GM23338 (cell line): ENCODE data around the gene DSCAML1. TPM values are rescaled to one million over a fixed set of nuclear protein-coding genes. Genes with fewer than 3 reads are reported as not detected.

ENCODE experiments used
- ATAC-seq: fragments of 200-7000 bp; cut with Tn5 transposase; 3 replicates; pipeline ENCODE4 v1.9.1; 2020
- DNase-seq: peaks from one replicate; pipeline ENCODE4 v3.0.0-alpha.2; 2015; ENCODE audit warnings: low spot score
- H2AFZ ChIP-seq: fragments of 200-600 bp; sonication (generic); 2 replicates; pipeline ENCODE4 v1.8.0; 2016; ENCODE audit warnings: antibody characterized with exemption, mild to moderate bottlenecking, moderate library complexity
- H3F3A ChIP-seq: fragments of 200-600 bp; sonication (generic); replicated peaks from 2 replicates; pipeline ENCODE4 v1.8.0; 2017; ENCODE audit warnings: antibody characterized with exemption, mixed run types, low read depth
- H3K27ac ChIP-seq: fragments of 200-600 bp; sonication (generic); 2 replicates; pipeline ENCODE4 v1.6.1; 2016; ENCODE audit warnings: low read depth
- H3K27me3 ChIP-seq: fragments of 200-600 bp; sonication (generic); 2 replicates; pipeline ENCODE4 v1.8.0; 2016; ENCODE audit warnings: mild to moderate bottlenecking, mixed run types, moderate library complexity; ENCODE audit not compliant: insufficient read depth
- H3K36me3 ChIP-seq: fragments of 200-600 bp; sonication (generic); 2 replicates; pipeline ENCODE4 v1.8.0; 2016; ENCODE audit warnings: mild to moderate bottlenecking; ENCODE audit not compliant: insufficient read depth
- H3K4me1 ChIP-seq: fragments of 200-600 bp; sonication (generic); 2 replicates; pipeline ENCODE4 v1.8.0; 2016; ENCODE audit warnings: mild to moderate bottlenecking, moderate library complexity; ENCODE audit not compliant: insufficient read depth
- H3K4me2 ChIP-seq: fragments of 200-600 bp; sonication (generic); 2 replicates; pipeline ENCODE4 v1.7.1; 2017; ENCODE audit warnings: mixed run types
- H3K4me3 ChIP-seq: fragments of 200-600 bp; sonication (generic); 2 replicates; pipeline ENCODE4 v1.6.1; 2016; ENCODE audit warnings: mixed run types
- H3K79me2 ChIP-seq: fragments of 200-600 bp; sonication (generic); replicated peaks from 2 replicates; pipeline ENCODE4 v1.8.0; 2017; ENCODE audit warnings: mild to moderate bottlenecking; ENCODE audit not compliant: insufficient read depth
- H3K9me2 ChIP-seq: fragments of 200-600 bp; sonication (generic); 2 replicates; pipeline ENCODE4 v1.8.0; 2017; ENCODE audit not compliant: insufficient read depth
- H4K20me1 ChIP-seq: fragments of 200-600 bp; sonication (generic); replicated peaks from 2 replicates; pipeline ENCODE4 v1.8.0; 2017; ENCODE audit warnings: mild to moderate bottlenecking; ENCODE audit not compliant: insufficient read depth
- H3K27ac Mint-ChIP-seq: 2 replicates; pipeline ENCODE4 v1.8.0; 2020; ENCODE audit warnings: inconsistent platforms, mild to moderate bottlenecking, moderate library complexity, mixed read lengths
- H3K27me3 Mint-ChIP-seq: 3 replicates; pipeline ENCODE4 v1.8.0; 2022; ENCODE audit warnings: low read depth, mild to moderate bottlenecking, moderate library complexity, mixed read lengths, inconsistent platforms; ENCODE audit not compliant: insufficient read depth, poor library complexity
- H3K36me3 Mint-ChIP-seq: 3 replicates; pipeline ENCODE4 v1.8.0; 2021; ENCODE audit warnings: low read depth, mild to moderate bottlenecking, inconsistent platforms, moderate library complexity, mixed read lengths
- H3K4me1 Mint-ChIP-seq: 3 replicates; pipeline ENCODE4 v1.8.0; 2020; ENCODE audit warnings: mild to moderate bottlenecking, inconsistent platforms, mixed read lengths
- H3K4me3 Mint-ChIP-seq: 3 replicates; pipeline ENCODE4 v1.8.0; 2021; ENCODE audit warnings: moderate library complexity, mild to moderate bottlenecking, inconsistent platforms, mixed read lengths
- H3K9me3 Mint-ChIP-seq: 3 replicates; pipeline ENCODE4 v1.8.0; 2020; ENCODE audit warnings: moderate library complexity, mild to moderate bottlenecking, inconsistent platforms, mixed read lengths
- EZH2 ChIP-seq: fragments of 200-600 bp; sonication (generic); IDR thresholded peaks from one replicate; pipeline ENCODE4 v1.8.0; 2017; ENCODE audit warnings: antibody characterized with exemption, mild to moderate bottlenecking, low read depth; ENCODE audit not compliant: unreplicated experiment
- EZH2phosphoT487 ChIP-seq: fragments of 200-600 bp; sonication (generic); IDR thresholded peaks from one replicate; pipeline ENCODE4 v1.8.1; 2018; ENCODE audit warnings: antibody characterized with exemption; ENCODE audit not compliant: unreplicated experiment
- NANOG ChIP-seq: IDR thresholded peaks from 2 replicates; pipeline ENCODE4 v1.6.1; 2016; ENCODE audit warnings: antibody characterized with exemption, borderline replicate concordance
- POLR2AphosphoS5 ChIP-seq: IDR thresholded peaks from 2 replicates; pipeline ENCODE4 v1.6.1; 2016; ENCODE audit warnings: antibody characterized with exemption, low read depth
- STAT1 ChIP-seq: IDR thresholded peaks from one replicate; pipeline ENCODE4 v1.6.1; 2016; ENCODE audit warnings: antibody characterized with exemption; ENCODE audit not compliant: unreplicated experiment
- polyA plus RNA-seq: library from polyadenylated mRNA; unstranded; fragments of >200 nt; fragmentation: Nextera tagmentation; extraction: Ambion mirVana; gene quantifications from 2 replicates; pipeline ENCODE4 v1.2.1, GENCODE V29; 2016
- total RNA-seq: library from RNA; depleted of rRNA; stranded (reverse); fragments of >200 nt; shearing (Covaris generic); gene quantifications from 2 replicates; pipeline ENCODE4 v1.2.3, GENCODE V29; 2014
- TF ChIP-seq, protein P1 (sequence below): IDR thresholded peaks from one replicate; pipeline ENCODE4 v1.6.1; 2018; ENCODE audit warnings: antibody characterized with exemption; ENCODE audit not compliant: unreplicated experiment
- TF ChIP-seq, protein P2 (sequence below): fragments of 250-450 bp; sonication (Bioruptor Pico); IDR thresholded peaks from 2 replicates; pipeline ENCODE4 v1.5.0; 2020; ENCODE audit warnings: mild to moderate bottlenecking, moderate library complexity

DSCAML1 gene
- total and polyA plus RNA-seq, 2 experiments from 2014 or later = 0.17 TPM; not detected in 1

DNA sequence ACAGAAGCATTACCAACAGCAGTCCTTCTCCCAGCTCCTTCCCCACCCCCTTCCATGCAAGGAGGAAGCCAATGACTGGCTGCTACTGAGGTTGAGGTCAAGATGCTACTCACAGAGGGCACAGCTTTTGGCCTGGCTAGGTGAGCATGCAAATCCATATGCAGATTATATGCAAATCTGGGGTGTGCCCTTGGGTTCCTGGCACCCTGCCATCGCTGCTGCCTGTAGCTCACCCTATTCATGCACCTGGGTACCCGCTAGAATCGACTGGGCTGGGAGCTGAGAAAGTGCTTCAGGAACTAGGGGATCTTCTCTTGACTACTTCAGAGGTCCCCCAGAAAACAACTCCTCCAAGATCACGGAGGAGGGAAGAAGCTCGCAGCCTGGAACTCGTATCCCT lies 4.0 kb downstream of the DSCAML1 start (continued):
- no peak for TF ChIP-seq EZH2
- TF ChIP-seq NANOG = no peak
- TF ChIP-seq STAT1 = no peak
- TF ChIP-seq POLR2AphosphoS5 = no peak
- TF ChIP-seq, protein P1, sequence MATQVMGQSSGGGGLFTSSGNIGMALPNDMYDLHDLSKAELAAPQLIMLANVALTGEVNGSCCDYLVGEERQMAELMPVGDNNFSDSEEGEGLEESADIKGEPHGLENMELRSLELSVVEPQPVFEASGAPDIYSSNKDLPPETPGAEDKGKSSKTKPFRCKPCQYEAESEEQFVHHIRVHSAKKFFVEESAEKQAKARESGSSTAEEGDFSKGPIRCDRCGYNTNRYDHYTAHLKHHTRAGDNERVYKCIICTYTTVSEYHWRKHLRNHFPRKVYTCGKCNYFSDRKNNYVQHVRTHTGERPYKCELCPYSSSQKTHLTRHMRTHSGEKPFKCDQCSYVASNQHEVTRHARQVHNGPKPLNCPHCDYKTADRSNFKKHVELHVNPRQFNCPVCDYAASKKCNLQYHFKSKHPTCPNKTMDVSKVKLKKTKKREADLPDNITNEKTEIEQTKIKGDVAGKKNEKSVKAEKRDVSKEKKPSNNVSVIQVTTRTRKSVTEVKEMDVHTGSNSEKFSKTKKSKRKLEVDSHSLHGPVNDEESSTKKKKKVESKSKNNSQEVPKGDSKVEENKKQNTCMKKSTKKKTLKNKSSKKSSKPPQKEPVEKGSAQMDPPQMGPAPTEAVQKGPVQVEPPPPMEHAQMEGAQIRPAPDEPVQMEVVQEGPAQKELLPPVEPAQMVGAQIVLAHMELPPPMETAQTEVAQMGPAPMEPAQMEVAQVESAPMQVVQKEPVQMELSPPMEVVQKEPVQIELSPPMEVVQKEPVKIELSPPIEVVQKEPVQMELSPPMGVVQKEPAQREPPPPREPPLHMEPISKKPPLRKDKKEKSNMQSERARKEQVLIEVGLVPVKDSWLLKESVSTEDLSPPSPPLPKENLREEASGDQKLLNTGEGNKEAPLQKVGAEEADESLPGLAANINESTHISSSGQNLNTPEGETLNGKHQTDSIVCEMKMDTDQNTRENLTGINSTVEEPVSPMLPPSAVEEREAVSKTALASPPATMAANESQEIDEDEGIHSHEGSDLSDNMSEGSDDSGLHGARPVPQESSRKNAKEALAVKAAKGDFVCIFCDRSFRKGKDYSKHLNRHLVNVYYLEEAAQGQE = no peak

DNA sequence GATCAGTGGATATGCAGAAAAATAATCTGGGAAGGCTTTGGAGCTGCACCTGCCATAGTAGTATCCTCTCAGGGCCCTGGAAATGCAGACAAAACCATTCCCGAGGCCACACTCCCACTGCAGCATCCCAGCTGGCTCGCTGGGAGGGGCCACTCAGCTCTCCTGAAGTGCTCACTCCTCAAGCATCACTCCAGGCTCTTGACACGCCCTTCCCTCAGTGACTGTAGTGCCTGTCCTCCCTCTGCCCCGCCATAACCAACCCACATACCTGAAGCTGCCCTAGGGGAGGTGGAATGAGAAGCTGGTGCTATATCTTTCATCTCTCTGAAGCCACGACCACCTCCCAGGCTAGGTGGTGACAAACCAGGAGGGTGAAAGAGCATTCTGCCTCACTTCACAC lies 4.8 kb downstream of the DSCAML1 start:
- Histone ChIP-seq H3K36me3 (no peaks in the 10 kb centered on the region), H3K27me3 (peaks cover 44% of the 10 kb centered on the region), H3K9me2 (no peaks in the 10 kb centered on the region), H3K4me3 (no peak overlapping the region), H4K20me1 (no peaks in the 10 kb centered on the region), H3F3A (no peaks in the 10 kb centered on the region), H3K27ac (no peak overlapping the region), H2AFZ (no peak overlapping the region), H3K79me2 (no peaks in the 10 kb centered on the region), H3K4me1 (peaks cover 10% of the 10 kb centered on the region; the same call in 1 of the 2 replicates), H3K4me2 (no peak overlapping the region)
- Mint-ChIP-seq H3K36me3 (no peaks in the 10 kb centered on the region), H3K27me3 (peaks cover 44% of the 10 kb centered on the region), H3K27ac (no peak overlapping the region), H3K4me3 (no peak overlapping the region), H3K4me1 (peaks cover 16% of the 10 kb centered on the region; the same call in 2 of the 3 replicates), H3K9me3 (no peaks in the 10 kb centered on the region)
- ATAC-seq (no peak), DNase-seq (no peak)
- no peak for TF ChIP-seq EZH2phosphoT487
- no peak for TF ChIP-seq EZH2
- no peak for TF ChIP-seq STAT1
- TF ChIP-seq, protein P2, sequence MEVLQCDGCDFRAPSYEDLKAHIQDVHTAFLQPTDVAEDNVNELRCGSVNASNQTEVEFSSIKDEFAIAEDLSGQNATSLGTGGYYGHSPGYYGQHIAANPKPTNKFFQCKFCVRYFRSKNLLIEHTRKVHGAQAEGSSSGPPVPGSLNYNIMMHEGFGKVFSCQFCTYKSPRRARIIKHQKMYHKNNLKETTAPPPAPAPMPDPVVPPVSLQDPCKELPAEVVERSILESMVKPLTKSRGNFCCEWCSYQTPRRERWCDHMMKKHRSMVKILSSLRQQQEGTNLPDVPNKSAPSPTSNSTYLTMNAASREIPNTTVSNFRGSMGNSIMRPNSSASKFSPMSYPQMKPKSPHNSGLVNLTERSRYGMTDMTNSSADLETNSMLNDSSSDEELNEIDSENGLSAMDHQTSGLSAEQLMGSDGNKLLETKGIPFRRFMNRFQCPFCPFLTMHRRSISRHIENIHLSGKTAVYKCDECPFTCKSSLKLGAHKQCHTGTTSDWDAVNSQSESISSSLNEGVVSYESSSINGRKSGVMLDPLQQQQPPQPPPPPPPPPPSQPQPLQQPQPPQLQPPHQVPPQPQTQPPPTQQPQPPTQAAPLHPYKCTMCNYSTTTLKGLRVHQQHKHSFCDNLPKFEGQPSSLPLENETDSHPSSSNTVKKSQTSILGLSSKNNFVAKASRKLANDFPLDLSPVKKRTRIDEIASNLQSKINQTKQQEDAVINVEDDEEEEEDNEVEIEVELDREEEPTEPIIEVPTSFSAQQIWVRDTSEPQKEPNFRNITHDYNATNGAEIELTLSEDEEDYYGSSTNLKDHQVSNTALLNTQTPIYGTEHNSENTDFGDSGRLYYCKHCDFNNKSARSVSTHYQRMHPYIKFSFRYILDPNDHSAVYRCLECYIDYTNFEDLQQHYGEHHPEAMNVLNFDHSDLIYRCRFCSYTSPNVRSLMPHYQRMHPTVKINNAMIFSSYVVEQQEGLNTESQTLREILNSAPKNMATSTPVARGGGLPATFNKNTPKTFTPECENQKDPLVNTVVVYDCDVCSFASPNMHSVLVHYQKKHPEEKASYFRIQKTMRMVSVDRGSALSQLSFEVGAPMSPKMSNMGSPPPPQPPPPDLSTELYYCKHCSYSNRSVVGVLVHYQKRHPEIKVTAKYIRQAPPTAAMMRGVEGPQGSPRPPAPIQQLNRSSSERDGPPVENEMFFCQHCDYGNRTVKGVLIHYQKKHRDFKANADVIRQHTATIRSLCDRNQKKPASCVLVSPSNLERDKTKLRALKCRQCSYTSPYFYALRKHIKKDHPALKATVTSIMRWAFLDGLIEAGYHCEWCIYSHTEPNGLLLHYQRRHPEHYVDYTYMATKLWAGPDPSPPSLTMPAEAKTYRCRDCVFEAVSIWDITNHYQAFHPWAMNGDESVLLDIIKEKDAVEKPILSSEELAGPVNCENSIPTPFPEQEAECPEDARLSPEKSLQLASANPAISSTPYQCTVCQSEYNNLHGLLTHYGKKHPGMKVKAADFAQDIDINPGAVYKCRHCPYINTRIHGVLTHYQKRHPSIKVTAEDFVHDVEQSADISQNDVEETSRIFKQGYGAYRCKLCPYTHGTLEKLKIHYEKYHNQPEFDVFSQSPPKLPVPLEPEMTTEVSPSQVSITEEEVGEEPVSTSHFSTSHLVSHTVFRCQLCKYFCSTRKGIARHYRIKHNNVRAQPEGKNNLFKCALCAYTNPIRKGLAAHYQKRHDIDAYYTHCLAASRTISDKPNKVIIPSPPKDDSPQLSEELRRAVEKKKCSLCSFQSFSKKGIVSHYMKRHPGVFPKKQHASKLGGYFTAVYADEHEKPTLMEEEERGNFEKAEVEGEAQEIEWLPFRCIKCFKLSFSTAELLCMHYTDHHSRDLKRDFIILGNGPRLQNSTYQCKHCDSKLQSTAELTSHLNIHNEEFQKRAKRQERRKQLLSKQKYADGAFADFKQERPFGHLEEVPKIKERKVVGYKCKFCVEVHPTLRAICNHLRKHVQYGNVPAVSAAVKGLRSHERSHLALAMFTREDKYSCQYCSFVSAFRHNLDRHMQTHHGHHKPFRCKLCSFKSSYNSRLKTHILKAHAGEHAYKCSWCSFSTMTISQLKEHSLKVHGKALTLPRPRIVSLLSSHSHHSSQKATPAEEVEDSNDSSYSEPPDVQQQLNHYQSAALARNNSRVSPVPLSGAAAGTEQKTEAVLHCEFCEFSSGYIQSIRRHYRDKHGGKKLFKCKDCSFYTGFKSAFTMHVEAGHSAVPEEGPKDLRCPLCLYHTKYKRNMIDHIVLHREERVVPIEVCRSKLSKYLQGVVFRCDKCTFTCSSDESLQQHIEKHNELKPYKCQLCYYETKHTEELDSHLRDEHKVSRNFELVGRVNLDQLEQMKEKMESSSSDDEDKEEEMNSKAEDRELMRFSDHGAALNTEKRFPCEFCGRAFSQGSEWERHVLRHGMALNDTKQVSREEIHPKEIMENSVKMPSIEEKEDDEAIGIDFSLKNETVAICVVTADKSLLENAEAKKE (CRISPR knock-in tag) = no peak
- TF ChIP-seq, protein P1 = no peak
